ENCODE data around the gene AP3S1. TPM values are rescaled to one million over a fixed set of nuclear protein-coding genes. Genes with fewer than 3 reads are reported as not detected.

AP3S1 gene
- polyA plus RNA-seq, 2 of the 4 experiments (the other 2 are of a cell fraction): 75.7 to 103 TPM

GRCh38 chr5:115869256-115869795, 27.6 kb downstream of the AP3S1 start:
- Histone ChIP-seq H3K4me1 (peaks cover 6% of the 10 kb centered on the region; the same call in 1 of the 3 replicates), H3K27ac (no peak overlapping the region), H3K9me3 (no peaks in the 10 kb centered on the region), H3K4me3 (no peak overlapping the region), H3K4me2 (no peak overlapping the region)
- 88% methylated on average over 3 of the region's 3 CpGs for WGBS (ENCODE audit: missing lambda C conversion rate)
- TF ChIP-seq, protein P1, sequence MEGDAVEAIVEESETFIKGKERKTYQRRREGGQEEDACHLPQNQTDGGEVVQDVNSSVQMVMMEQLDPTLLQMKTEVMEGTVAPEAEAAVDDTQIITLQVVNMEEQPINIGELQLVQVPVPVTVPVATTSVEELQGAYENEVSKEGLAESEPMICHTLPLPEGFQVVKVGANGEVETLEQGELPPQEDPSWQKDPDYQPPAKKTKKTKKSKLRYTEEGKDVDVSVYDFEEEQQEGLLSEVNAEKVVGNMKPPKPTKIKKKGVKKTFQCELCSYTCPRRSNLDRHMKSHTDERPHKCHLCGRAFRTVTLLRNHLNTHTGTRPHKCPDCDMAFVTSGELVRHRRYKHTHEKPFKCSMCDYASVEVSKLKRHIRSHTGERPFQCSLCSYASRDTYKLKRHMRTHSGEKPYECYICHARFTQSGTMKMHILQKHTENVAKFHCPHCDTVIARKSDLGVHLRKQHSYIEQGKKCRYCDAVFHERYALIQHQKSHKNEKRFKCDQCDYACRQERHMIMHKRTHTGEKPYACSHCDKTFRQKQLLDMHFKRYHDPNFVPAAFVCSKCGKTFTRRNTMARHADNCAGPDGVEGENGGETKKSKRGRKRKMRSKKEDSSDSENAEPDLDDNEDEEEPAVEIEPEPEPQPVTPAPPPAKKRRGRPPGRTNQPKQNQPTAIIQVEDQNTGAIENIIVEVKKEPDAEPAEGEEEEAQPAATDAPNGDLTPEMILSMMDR (IDR thresholded peaks at IDR 0.05): no peak
- no peak for TF ChIP-seq ELK1 (IDR thresholded peaks at IDR 0.05; ENCODE audit: low read depth, low read length)
- TF ChIP-seq MAFK (IDR thresholded peaks at IDR 0.05; ENCODE audit: partially characterized antibody): no peak
- TF ChIP-seq ESRRA (IDR thresholded peaks at IDR 0.05; ENCODE audit: borderline replicate concordance, low read length): no peak
- no peak for TF ChIP-seq ZFP36 (IDR thresholded peaks at IDR 0.05; ENCODE audit: borderline replicate concordance, partially characterized antibody)
- ChIA-PET CTCF (no interaction called here), POLR2A (no interaction called here)
- FAIRE-seq (no peak), DNase-seq (ENCODE audit: low read depth in 1 of 2, low spot score in 1 of 2) (no peak), ATAC-seq (no peak)

- 94% methylated on average over 2 of the region's 2 CpGs for WGBS (ENCODE audit: missing lambda C conversion rate)
- POLR2A ChIA-PET: no interaction called here
- no peak for FAIRE-seq
Measured at GRCh38 chr5:115872447-115872846, 30.7 kb downstream of the AP3S1 start.

GRCh38 chr5:115873392-115873791, 31.7 kb downstream of the AP3S1 start:
- CTCF ChIA-PET: interaction anchor here (1.3 to 1.4 kb wide), 2 partner anchors 30 to 195 kb away, joined by 3 read pairs; no protein-coding TSS in a partner anchor
- no peak for TF ChIP-seq JUNB (IDR thresholded peaks at IDR 0.05)
- no peak for TF ChIP-seq MYC (IDR thresholded peaks at IDR 0.05; ENCODE audit: borderline replicate concordance, low read length)
- no peak for TF ChIP-seq FOSB (CRISPR knock-in tag; IDR thresholded peaks at IDR 0.05)
- no peak for TF ChIP-seq SREBF2 (IDR thresholded peaks at IDR 0.05)
- no peak for TF ChIP-seq CBX2 (IDR thresholded peaks at IDR 0.05; ENCODE audit: borderline replicate concordance, low read depth)
- TF ChIP-seq MAZ (IDR thresholded peaks at IDR 0.05; ENCODE audit: borderline replicate concordance, low read depth, low read length): no peak
- no peak for TF ChIP-seq POLR2AphosphoS2 (conservative IDR thresholded peaks at IDR 0.05; ENCODE audit: low read length)
- Histone ChIP-seq H3K4me1 (peaks cover 6% of the 10 kb centered on the region; the same call in 1 of the 3 replicates), H3K9me3 (no peaks in the 10 kb centered on the region), H3K4me2 (no peak overlapping the region), H3K27ac (no peak overlapping the region), H3K4me3 (no peak overlapping the region)
- no peak for ATAC-seq
- DNase-seq (ENCODE audit: low read depth in 1 of 2, low spot score in 1 of 2): no peak
- POLR2A ChIA-PET: no interaction called here
- 89% methylated on average over 1 of the region's 1 CpG for WGBS (ENCODE audit: missing lambda C conversion rate)
- FAIRE-seq: no peak

More at GRCh38 chr5:115872447-115872846, 30.7 kb downstream of the AP3S1 start:
- Histone ChIP-seq H3K4me1 (peaks cover 6% of the 10 kb centered on the region; the same call in 1 of the 3 replicates), H3K27ac (no peak overlapping the region), H3K4me2 (no peak overlapping the region), H3K9me3 (no peaks in the 10 kb centered on the region), H3K4me3 (no peak overlapping the region)
- CTCF ChIA-PET: no interaction called here
- TF ChIP-seq RNF2 (IDR thresholded peaks at IDR 0.05; ENCODE audit: borderline replicate concordance, low read depth) (no peak), HOXB5 (CRISPR knock-in tag; IDR thresholded peaks at IDR 0.05) (no peak), HES2 (IDR thresholded peaks at IDR 0.05) (no peak), ESRRA (IDR thresholded peaks at IDR 0.05; ENCODE audit: borderline replicate concordance, low read length) (no peak), CEBPB (IDR thresholded peaks at IDR 0.05) (no peak), RAD21 (conservative IDR thresholded peaks at IDR 0.05 in 1 of 2, IDR thresholded peaks at IDR 0.05 in 1 of 2) (no peak), RARB (CRISPR knock-in tag; IDR thresholded peaks at IDR 0.05) (no peak), PHF8 (IDR thresholded peaks at IDR 0.05; ENCODE audit: borderline replicate concordance, low read depth) (no peak), HEYL (CRISPR knock-in tag; IDR thresholded peaks at IDR 0.05) (no peak), ELK1 (IDR thresholded peaks at IDR 0.05; ENCODE audit: low read depth, low read length) (no peak), NPAS2 (CRISPR knock-in tag; IDR thresholded peaks at IDR 0.05; ENCODE audit: borderline replicate concordance) (no peak), TFCP2L1 (CRISPR knock-in tag; IDR thresholded peaks at IDR 0.05) (no peak)
- ATAC-seq: no peak
- no peak for DNase-seq (ENCODE audit: low read depth in 1 of 2, low spot score in 1 of 2)

Measured in A549 (cell line).